HEK293 (cell line): Measurements from ENCODE around the gene STAM2.

Experiments
- CTCF ChIP-seq: fragments of 450-650 bp; formaldehyde crosslinking; IDR thresholded peaks from 2 replicates; pipeline ENCODE4 v1.5.1; 2016; ENCODE audit warnings: missing biosample characterization, missing genetic modification characterization
- PRDM10 ChIP-seq: fragments of 450-650 bp; formaldehyde crosslinking; IDR thresholded peaks from 2 replicates; pipeline ENCODE4 v1.5.1; 2016; ENCODE audit warnings: missing biosample characterization, missing genetic modification characterization
- YY1 ChIP-seq: fragments of 450-650 bp; formaldehyde crosslinking; IDR thresholded peaks from 2 replicates; pipeline ENCODE4 v1.5.1; 2018; ENCODE audit warnings: missing biosample characterization, missing genetic modification characterization
- ZBTB11 ChIP-seq: fragments of 450-650 bp; formaldehyde crosslinking; conservative IDR thresholded peaks from 2 replicates; pipeline ENCODE4 v1.5.1; 2016; ENCODE audit warnings: low read depth, missing biosample characterization, missing genetic modification characterization
- ZNF132 ChIP-seq: fragments of 450-650 bp; formaldehyde crosslinking; IDR thresholded peaks from 2 replicates; pipeline ENCODE4 v1.5.1; 2017; ENCODE audit warnings: missing biosample characterization, missing genetic modification characterization, borderline replicate concordance
- ZNF280C ChIP-seq: fragments of 450-650 bp; formaldehyde crosslinking; IDR thresholded peaks from 2 replicates; pipeline ENCODE4 v1.5.1; 2016; ENCODE audit warnings: missing biosample characterization, missing genetic modification characterization

GRCh38 chr2:152221839-152222238, 46.3 kb upstream of the STAM2 start:
- TF ChIP-seq ZBTB11 (tag by site-specific recombination) = no peak
- TF ChIP-seq YY1 (tag by site-specific recombination) = no peak
- no peak for TF ChIP-seq ZNF280C
- TF ChIP-seq PRDM10 (tag by site-specific recombination) = no peak
- TF ChIP-seq CTCF = no peak
- TF ChIP-seq ZNF132 (tag by site-specific recombination) = no peak
